A673 (cell line): ENCODE measurements around the gene SCN3B.

Experiments used
- CTCF ChIP-seq: fragments of 300-800, 200-600 bp; sonication (generic); conservative IDR thresholded peaks from 2 replicates; pipeline ENCODE4 v1.5.1; 2017; ENCODE audit warnings: low read depth, mild to moderate bottlenecking, antibody characterized with exemption, low read length, moderate library complexity, mixed read lengths
- EZH2 ChIP-seq: fragments of 200-600 bp; sonication (generic); IDR thresholded peaks from 2 replicates; pipeline ENCODE4 v1.6.1; 2017; ENCODE audit warnings: borderline replicate concordance, low read depth, mild to moderate bottlenecking, mixed read lengths, antibody characterized with exemption, low read length; ENCODE audit not compliant: poor library complexity, severe bottlenecking

- no peak for TF ChIP-seq CTCF
- no peak for TF ChIP-seq EZH2
These were observed 44.2 kb upstream of the SCN3B start for GRCh38 chr11:123698546-123699127.
